ENCODE data around the gene FMN1. TPM values are rescaled to one million over a fixed set of nuclear protein-coding genes. Genes with fewer than 3 reads are reported as not detected.

The FMN1 gene
- total RNA-seq, 1 experiment from 2014 or later: 25.8 TPM

DNA sequence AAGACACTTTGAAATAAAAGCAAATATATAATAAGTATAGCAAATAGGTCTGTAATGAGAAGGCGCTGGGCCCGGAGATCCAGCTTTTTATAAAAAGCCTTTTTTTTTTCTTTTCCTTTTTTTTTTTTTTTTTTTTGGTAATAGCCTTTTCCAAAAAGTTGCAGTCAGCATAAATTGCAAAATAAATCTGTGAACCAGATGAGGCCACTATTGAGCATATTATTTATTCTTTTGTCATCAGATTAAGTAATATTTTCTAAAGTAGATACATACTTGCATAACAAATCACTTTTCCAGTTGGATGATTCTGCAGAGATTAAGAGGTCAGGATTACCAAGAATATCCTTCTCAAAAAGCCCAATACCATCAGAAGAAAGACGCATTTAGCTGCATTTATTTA, 24.9 kb downstream of the FMN1 start:
- intact Hi-C loops (cut with micrococcal nuclease; ENCODE audit: unreplicated experiment): no loop called here
- Histone ChIP-seq H3K9me2 (ENCODE audit: insufficient read depth) (no peaks in the 10 kb centered on the region), H3K4me1 (replicated peaks; ENCODE audit: insufficient read depth) (no peaks in the 10 kb centered on the region), H2AFZ (no peak overlapping the region), H3K4me3 (no peak overlapping the region), H3K9me3 (ENCODE audit: insufficient read depth, low read depth) (no peaks in the 10 kb centered on the region), H3F3A (ENCODE audit: insufficient read depth, low read depth) (no peaks in the 10 kb centered on the region), H4K20me1 (ENCODE audit: insufficient read depth) (no peaks in the 10 kb centered on the region), H3K4me2 (no peak overlapping the region), H3K27ac (no peak overlapping the region), H3K36me3 (ENCODE audit: low read depth) (no peaks in the 10 kb centered on the region), H3K27me3 (ENCODE audit: insufficient read depth, low read depth) (no peaks in the 10 kb centered on the region), H3K79me2 (ENCODE audit: low read depth) (no peaks in the 10 kb centered on the region)
- ChIA-PET POLR2A (ENCODE audit: unreplicated experiment) (no interaction called here), CTCF (interaction anchor here (0.6 kb wide), 1 partner anchor 136 kb away, joined by 3 read pairs; no protein-coding TSS in a partner anchor)
- no peak for DNase-seq
- TF ChIP-seq EZH2 (IDR thresholded peaks at IDR 0.05; ENCODE audit: low read depth) (no peak), CTCF (conservative IDR thresholded peaks at IDR 0.05) (no peak)
- BruUV-seq (replicated peaks): no TSS peak

DNA sequence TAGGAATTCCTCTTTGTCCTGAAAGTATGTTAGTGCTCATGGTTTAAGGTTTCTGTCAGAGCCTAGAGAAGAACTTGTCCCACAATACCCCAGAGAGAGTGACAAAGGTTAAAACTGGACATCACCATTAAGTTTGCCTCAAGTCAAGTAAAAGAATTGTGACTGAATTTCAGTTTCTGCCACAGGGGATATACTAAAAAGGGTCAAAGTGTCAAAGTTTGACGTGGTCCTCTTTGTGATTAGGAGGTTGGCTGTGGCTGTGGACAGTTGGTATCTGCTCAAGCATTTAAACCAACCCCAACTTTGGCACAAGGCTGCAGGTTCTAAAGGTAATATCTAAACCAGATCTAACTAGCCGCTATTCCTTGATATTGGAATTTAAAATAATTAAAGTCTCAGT, 26.1 kb downstream of the FMN1 start:
- no peak overlapping the region for H3K27ac ChIP-seq
- H3K9me2 ChIP-seq (ENCODE audit: insufficient read depth): no peaks in the 10 kb centered on the region
- no peaks in the 10 kb centered on the region for H4K20me1 ChIP-seq (ENCODE audit: insufficient read depth)
- H3F3A ChIP-seq (ENCODE audit: insufficient read depth, low read depth): no peaks in the 10 kb centered on the region
- H3K4me3 ChIP-seq: no peak overlapping the region
- ChIA-PET POLR2A (ENCODE audit: unreplicated experiment) (no interaction called here), CTCF (no interaction called here)
- H3K9me3 ChIP-seq (ENCODE audit: insufficient read depth, low read depth): no peaks in the 10 kb centered on the region
- no peaks in the 10 kb centered on the region for H3K27me3 ChIP-seq (ENCODE audit: insufficient read depth, low read depth)
- H3K36me3 ChIP-seq (ENCODE audit: low read depth): no peaks in the 10 kb centered on the region
- no TSS peak for BruUV-seq (replicated peaks)
- no peak for DNase-seq
- H3K79me2 ChIP-seq (ENCODE audit: low read depth): no peaks in the 10 kb centered on the region
- intact Hi-C loops (cut with micrococcal nuclease; ENCODE audit: unreplicated experiment): no loop called here
- H2AFZ ChIP-seq: no peak overlapping the region
- H3K4me2 ChIP-seq: no peak overlapping the region
- no peak for TF ChIP-seq EZH2 (IDR thresholded peaks at IDR 0.05; ENCODE audit: low read depth)
- TF ChIP-seq CTCF (conservative IDR thresholded peaks at IDR 0.05): no peak
- H3K4me1 ChIP-seq (replicated peaks; ENCODE audit: insufficient read depth): no peaks in the 10 kb centered on the region

DNA sequence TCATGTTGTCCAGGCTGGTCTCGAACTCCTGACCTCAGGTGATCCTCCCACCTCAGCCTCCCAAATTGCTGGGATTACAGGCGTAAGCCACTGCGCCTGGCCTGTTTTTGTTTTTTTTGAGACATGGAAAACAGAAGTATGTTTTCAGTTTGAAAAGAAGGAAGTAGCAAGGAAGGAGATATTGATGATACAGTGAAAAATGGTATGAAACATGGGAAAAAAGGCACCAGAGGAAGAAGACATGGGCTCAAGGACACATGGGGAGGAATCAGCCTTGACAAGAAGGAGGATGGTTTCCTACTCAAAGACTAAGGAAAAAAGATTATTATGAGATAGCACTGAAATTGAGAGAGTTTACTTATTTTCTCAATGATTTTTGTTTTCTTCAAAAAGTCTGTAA, 30.7 kb downstream of the FMN1 start:
- DNase-seq: no peak
- Histone ChIP-seq H4K20me1 (ENCODE audit: insufficient read depth) (no peaks in the 10 kb centered on the region), H2AFZ (no peak overlapping the region), H3K27me3 (ENCODE audit: insufficient read depth, low read depth) (no peaks in the 10 kb centered on the region), H3K4me1 (replicated peaks; ENCODE audit: insufficient read depth) (no peaks in the 10 kb centered on the region), H3K4me3 (no peak overlapping the region), H3K27ac (no peak overlapping the region), H3K4me2 (no peak overlapping the region), H3F3A (ENCODE audit: insufficient read depth, low read depth) (no peaks in the 10 kb centered on the region), H3K36me3 (ENCODE audit: low read depth) (no peaks in the 10 kb centered on the region), H3K9me2 (ENCODE audit: insufficient read depth) (no peaks in the 10 kb centered on the region), H3K79me2 (ENCODE audit: low read depth) (no peaks in the 10 kb centered on the region), H3K9me3 (ENCODE audit: insufficient read depth, low read depth) (no peaks in the 10 kb centered on the region)
- ChIA-PET POLR2A (ENCODE audit: unreplicated experiment) (no interaction called here), CTCF (no interaction called here)
- BruUV-seq (replicated peaks): no TSS peak
- TF ChIP-seq EZH2 (IDR thresholded peaks at IDR 0.05; ENCODE audit: low read depth) (no peak), CTCF (conservative IDR thresholded peaks at IDR 0.05) (no peak)
- intact Hi-C loops (cut with micrococcal nuclease; ENCODE audit: unreplicated experiment): no loop called here
